ENCODE measurements around the gene TPCN2.

Gene TPCN2

GRCh38 chr11:69151836-69152235 lies 103.1 kb downstream of the TPCN2 start:
- no peak overlapping the region for H3K4me3 ChIP-seq
- H3K9ac ChIP-seq (ENCODE audit: insufficient read length), result no peak overlapping the region
- no peaks in the 10 kb centered on the region for H3K9me3 ChIP-seq (ENCODE audit: low read depth, low read length)
- no peak for DNase-seq (ENCODE audit: low read depth, low spot score)
- H3K27ac ChIP-seq, result no peak overlapping the region
- TF ChIP-seq EZH2 (IDR thresholded peaks at IDR 0.05) (no peak), FOXP2 (optimal IDR thresholded peaks at IDR 0.05; ENCODE audit: control extremely low read depth, extremely low read length, insufficient read depth) (no peak), POLR2AphosphoS5 (IDR thresholded peaks at IDR 0.05; ENCODE audit: borderline replicate concordance, low read depth, low read length) (no peak)
- no peaks in the 10 kb centered on the region for H3K36me3 ChIP-seq (ENCODE audit: insufficient read depth, low read length)

GRCh38 chr11:69152733-69153421 lies 104.1 kb downstream of the TPCN2 start:
- H3K27ac ChIP-seq, result no peak overlapping the region
- TF ChIP-seq EZH2 (IDR thresholded peaks at IDR 0.05) (no peak), FOXP2 (optimal IDR thresholded peaks at IDR 0.05; ENCODE audit: control extremely low read depth, extremely low read length, insufficient read depth) (no peak), POLR2AphosphoS5 (IDR thresholded peaks at IDR 0.05; ENCODE audit: borderline replicate concordance, low read depth, low read length) (no peak)
- DNase-seq (ENCODE audit: low read depth, low spot score), result no peak
- no peaks in the 10 kb centered on the region for H3K36me3 ChIP-seq (ENCODE audit: insufficient read depth, low read length)
- no peak overlapping the region for H3K4me3 ChIP-seq
- H3K9me3 ChIP-seq (ENCODE audit: low read depth, low read length), result no peaks in the 10 kb centered on the region
- H3K9ac ChIP-seq (ENCODE audit: insufficient read length), result no peak overlapping the region

- Histone ChIP-seq H3K36me3 (ENCODE audit: insufficient read depth, low read length) (no peaks in the 10 kb centered on the region), H3K27ac (no peak overlapping the region), H3K4me3 (no peak overlapping the region), H3K9ac (ENCODE audit: insufficient read length) (no peak overlapping the region), H3K9me3 (ENCODE audit: low read depth, low read length) (no peaks in the 10 kb centered on the region)
- no peak for TF ChIP-seq EZH2 (IDR thresholded peaks at IDR 0.05)
- DNase-seq (ENCODE audit: low read depth, low spot score), result no peak
These were observed 104.9 kb downstream of the TPCN2 start for GRCh38 chr11:69153661-69154060.

- DNase-seq (ENCODE audit: low read depth, low spot score), result no peak
- H3K27ac ChIP-seq, result no peak overlapping the region
- no peaks in the 10 kb centered on the region for H3K9me3 ChIP-seq (ENCODE audit: low read depth, low read length)
- no peaks in the 10 kb centered on the region for H3K36me3 ChIP-seq (ENCODE audit: insufficient read depth, low read length)
- H3K4me3 ChIP-seq, result no peak overlapping the region
- H3K9ac ChIP-seq (ENCODE audit: insufficient read length), result no peak overlapping the region
- TF ChIP-seq EZH2 (IDR thresholded peaks at IDR 0.05) (no peak), FOXP2 (optimal IDR thresholded peaks at IDR 0.05; ENCODE audit: control extremely low read depth, extremely low read length, insufficient read depth) (no peak), POLR2AphosphoS5 (IDR thresholded peaks at IDR 0.05; ENCODE audit: borderline replicate concordance, low read depth, low read length) (no peak)
These were observed 105.6 kb downstream of the TPCN2 start for GRCh38 chr11:69154211-69154913.

- H3K9me3 ChIP-seq (ENCODE audit: low read depth, low read length), result no peaks in the 10 kb centered on the region
- no peak for DNase-seq (ENCODE audit: low read depth, low spot score)
- no peaks in the 10 kb centered on the region for H3K36me3 ChIP-seq (ENCODE audit: insufficient read depth, low read length)
- no peak for TF ChIP-seq POLR2AphosphoS5 (IDR thresholded peaks at IDR 0.05; ENCODE audit: borderline replicate concordance, low read depth, low read length)
- TF ChIP-seq FOXP2 (optimal IDR thresholded peaks at IDR 0.05; ENCODE audit: control extremely low read depth, extremely low read length, insufficient read depth), result no peak
- no peak for TF ChIP-seq EZH2 (IDR thresholded peaks at IDR 0.05)
- no peak overlapping the region for H3K27ac ChIP-seq
- H3K9ac ChIP-seq (ENCODE audit: insufficient read length), result no peak overlapping the region
- H3K4me3 ChIP-seq, result no peak overlapping the region
These were observed 106.2 kb downstream of the TPCN2 start for GRCh38 chr11:69154938-69155301.

DNA sequence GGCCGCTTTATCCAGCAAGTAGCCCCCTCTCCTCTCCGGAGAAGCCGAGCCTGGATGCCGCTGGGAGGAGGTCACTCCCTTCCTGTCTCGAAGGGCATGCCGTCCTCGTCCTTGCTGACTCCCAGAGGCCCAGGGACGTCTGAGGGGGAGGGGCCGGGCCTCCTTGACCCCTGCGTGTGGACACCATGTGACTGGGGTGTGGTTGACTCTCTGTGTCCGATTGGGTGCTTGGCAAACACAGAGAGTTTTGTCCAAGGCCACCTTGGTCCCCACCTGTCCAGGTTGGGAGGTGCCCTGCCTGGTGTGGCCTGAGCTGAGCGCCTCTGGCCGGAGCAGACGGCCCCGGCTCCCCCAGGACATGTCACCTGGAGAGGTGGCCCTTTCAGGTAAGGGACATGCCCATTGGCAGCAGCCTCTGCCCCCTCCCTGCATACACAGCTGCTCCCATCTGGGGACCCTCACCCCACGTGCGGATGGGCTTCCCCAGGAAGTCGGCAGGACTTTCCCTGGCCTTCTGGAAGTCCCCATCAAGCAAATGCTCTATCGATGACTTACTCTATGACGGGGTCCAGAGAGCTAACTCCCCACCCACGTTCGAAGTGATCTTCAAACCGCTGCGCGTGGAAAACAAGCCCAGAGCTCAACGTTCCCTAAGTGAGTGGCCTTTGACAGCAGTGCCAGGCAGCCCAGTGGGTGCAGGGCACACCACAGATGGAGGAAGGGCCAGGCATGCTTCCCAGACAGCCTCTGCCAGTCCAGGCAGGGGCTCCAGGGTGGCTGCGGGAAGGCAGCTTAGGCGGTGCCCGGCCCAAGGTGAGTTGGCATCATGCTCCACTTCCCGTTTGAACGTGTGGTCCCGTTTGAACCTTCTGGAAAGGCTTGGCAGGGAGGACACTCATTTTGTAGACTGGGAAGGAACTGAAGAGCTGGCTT lies 106.8 kb downstream of the TPCN2 start, which contains the start of gene SMIM38:
Gene SMIM38 (plus strand): TSS at position 634 of the 933 bp plus-strand sequence. CDS start 1,912 bp downstream, outside the sequence.
- Histone ChIP-seq H3K36me3 (ENCODE audit: insufficient read depth, low read length) (no peaks in the 10 kb centered on the region), H3K9me3 (ENCODE audit: low read depth, low read length) (no peaks in the 10 kb centered on the region), H3K27ac (no peak within 1 kb of the TSS), H3K4me3 (no peak within 1 kb of the TSS), H3K9ac (ENCODE audit: insufficient read length) (no peak within 1 kb of the TSS)
- no peak for DNase-seq (ENCODE audit: low read depth, low spot score)
- no peak for TF ChIP-seq EZH2 (IDR thresholded peaks at IDR 0.05)
- no peak for TF ChIP-seq POLR2AphosphoS5 (IDR thresholded peaks at IDR 0.05; ENCODE audit: borderline replicate concordance, low read depth, low read length)
- no peak for TF ChIP-seq FOXP2 (optimal IDR thresholded peaks at IDR 0.05; ENCODE audit: control extremely low read depth, extremely low read length, insufficient read depth)

DNA sequence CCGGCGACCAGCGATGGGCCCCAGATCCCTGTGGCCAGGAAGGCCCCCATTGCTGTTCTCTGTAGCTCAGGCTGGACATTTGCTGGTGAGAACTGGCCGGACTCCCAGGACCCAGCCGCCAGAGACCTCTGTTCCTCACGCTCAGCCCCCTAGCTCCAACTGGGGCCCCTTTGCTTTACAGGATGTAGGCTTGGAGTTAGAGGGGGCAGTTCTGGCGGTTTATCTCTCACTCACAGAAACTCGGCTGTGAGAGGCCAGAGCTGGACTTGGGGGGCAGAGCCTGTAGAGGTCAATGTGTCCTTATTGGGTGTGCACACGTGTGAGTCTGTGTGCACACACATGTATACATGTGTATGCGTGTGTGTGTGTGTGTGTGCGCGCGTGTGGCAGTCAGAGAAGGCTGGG lies 107.5 kb downstream of the TPCN2 start:
- no peaks in the 10 kb centered on the region for H3K9me3 ChIP-seq (ENCODE audit: low read depth, low read length)
- TF ChIP-seq FOXP2 (optimal IDR thresholded peaks at IDR 0.05; ENCODE audit: control extremely low read depth, extremely low read length, insufficient read depth), result no peak
- TF ChIP-seq EZH2 (IDR thresholded peaks at IDR 0.05), result no peak
- no peak for TF ChIP-seq POLR2AphosphoS5 (IDR thresholded peaks at IDR 0.05; ENCODE audit: borderline replicate concordance, low read depth, low read length)
- no peak overlapping the region for H3K9ac ChIP-seq (ENCODE audit: insufficient read length)
- no peak for DNase-seq (ENCODE audit: low read depth, low spot score)
- no peak overlapping the region for H3K4me3 ChIP-seq
- H3K36me3 ChIP-seq (ENCODE audit: insufficient read depth, low read length), result no peaks in the 10 kb centered on the region
- no peak overlapping the region for H3K27ac ChIP-seq

DNA sequence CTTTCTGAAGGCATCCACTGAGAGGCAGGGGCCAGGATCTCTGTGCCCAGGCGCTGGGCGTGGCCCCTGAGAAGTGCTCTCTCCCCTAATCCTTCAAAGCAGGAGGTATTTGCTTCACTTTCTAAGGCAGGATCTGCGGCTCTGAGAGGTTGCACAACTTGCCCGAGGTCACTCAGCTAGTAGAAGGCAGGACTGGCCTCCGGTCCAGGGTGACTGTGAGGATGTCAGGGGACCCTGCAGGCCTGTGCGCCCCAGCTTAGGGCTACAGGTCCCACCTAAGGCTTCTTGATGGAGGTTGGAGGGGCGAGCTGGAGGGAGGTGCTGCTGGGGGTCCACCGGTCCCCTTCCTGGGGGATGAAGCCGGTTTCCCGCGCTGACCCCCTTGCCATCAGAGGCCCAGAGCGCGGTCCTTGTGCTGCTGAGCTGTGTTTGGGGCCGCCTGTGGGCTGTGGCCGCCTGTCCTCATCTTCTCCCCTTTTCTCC lies 108.0 kb downstream of the TPCN2 start:
- Histone ChIP-seq H3K9me3 (ENCODE audit: low read depth, low read length) (no peaks in the 10 kb centered on the region), H3K36me3 (ENCODE audit: insufficient read depth, low read length) (no peaks in the 10 kb centered on the region), H3K4me3 (no peak overlapping the region), H3K9ac (ENCODE audit: insufficient read length) (no peak overlapping the region), H3K27ac (no peak overlapping the region)
- no peak for DNase-seq (ENCODE audit: low read depth, low spot score)
- TF ChIP-seq FOXP2 (optimal IDR thresholded peaks at IDR 0.05; ENCODE audit: control extremely low read depth, extremely low read length, insufficient read depth) (no peak), EZH2 (IDR thresholded peaks at IDR 0.05) (no peak), POLR2AphosphoS5 (IDR thresholded peaks at IDR 0.05; ENCODE audit: borderline replicate concordance, low read depth, low read length) (no peak)
